Keratinocyte (primary cell): ENCODE data around the gene ZNF446.
"Not testable (repeated sequence)": the region's sequence is repeated elsewhere in the genome, so short reads cannot be mapped to it uniquely, and the experiment has no call there.

Experiments
- EZH2 ChIP-seq: IDR thresholded peaks from one replicate; pipeline ENCODE4 v1.6.1; 2012; ENCODE audit warnings: inconsistent platforms, mild to moderate bottlenecking, low read length, moderate library complexity
- TF ChIP-seq, protein P1 (sequence below), 3 experiments: IDR thresholded peaks in 1 of 3; conservative IDR thresholded peaks in 1 of 3; optimal IDR thresholded peaks in 1 of 3; 2 replicates in 2 of 3; 3 replicates in 1 of 3; pipeline versions ENCODE3 to v1.5.1; 2011; ENCODE audit warnings: low read length in 3 of 3, mild to moderate bottlenecking in 3 of 3, moderate library complexity in 2 of 3, control low read depth in 1 of 3, inconsistent platforms in 1 of 3; ENCODE audit not compliant: insufficient read depth in 2 of 3; ENCODE audit errors: extremely low read depth in 1 of 3

DNA sequence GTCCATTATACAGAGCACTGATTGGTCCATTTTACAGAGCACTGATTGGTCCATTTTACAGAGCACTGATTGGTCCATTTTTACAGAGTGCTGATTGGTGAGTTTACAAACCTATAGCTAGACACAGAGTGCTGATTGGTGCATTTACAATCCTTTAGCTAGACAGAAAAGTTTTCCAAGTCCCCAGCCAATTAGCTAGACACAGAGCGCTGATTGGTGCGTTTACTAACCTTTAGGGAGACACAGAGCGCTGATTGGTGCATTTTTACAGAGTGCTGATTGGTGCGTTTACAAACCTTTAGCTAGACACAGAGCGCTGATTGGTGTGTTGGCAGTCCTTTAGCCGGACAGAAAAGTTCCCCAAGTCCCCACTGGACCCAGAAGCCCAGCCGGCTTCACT lies 33.2 kb upstream of the ZNF446 start:
- not testable (repeated sequence) for TF ChIP-seq EZH2
- TF ChIP-seq, protein P1, sequence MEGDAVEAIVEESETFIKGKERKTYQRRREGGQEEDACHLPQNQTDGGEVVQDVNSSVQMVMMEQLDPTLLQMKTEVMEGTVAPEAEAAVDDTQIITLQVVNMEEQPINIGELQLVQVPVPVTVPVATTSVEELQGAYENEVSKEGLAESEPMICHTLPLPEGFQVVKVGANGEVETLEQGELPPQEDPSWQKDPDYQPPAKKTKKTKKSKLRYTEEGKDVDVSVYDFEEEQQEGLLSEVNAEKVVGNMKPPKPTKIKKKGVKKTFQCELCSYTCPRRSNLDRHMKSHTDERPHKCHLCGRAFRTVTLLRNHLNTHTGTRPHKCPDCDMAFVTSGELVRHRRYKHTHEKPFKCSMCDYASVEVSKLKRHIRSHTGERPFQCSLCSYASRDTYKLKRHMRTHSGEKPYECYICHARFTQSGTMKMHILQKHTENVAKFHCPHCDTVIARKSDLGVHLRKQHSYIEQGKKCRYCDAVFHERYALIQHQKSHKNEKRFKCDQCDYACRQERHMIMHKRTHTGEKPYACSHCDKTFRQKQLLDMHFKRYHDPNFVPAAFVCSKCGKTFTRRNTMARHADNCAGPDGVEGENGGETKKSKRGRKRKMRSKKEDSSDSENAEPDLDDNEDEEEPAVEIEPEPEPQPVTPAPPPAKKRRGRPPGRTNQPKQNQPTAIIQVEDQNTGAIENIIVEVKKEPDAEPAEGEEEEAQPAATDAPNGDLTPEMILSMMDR (optimal IDR thresholded peaks at IDR 0.05 in 1 of 3, IDR thresholded peaks at IDR 0.05 in 1 of 3, conservative IDR thresholded peaks at IDR 0.05 in 1 of 3; ENCODE audit: extremely low read depth in 1 of 3, insufficient read depth in 2 of 3, low read length in 3 of 3) = not testable (repeated sequence)
